ENCODE data around the gene WDFY3.

The WDFY3 gene

DNA sequence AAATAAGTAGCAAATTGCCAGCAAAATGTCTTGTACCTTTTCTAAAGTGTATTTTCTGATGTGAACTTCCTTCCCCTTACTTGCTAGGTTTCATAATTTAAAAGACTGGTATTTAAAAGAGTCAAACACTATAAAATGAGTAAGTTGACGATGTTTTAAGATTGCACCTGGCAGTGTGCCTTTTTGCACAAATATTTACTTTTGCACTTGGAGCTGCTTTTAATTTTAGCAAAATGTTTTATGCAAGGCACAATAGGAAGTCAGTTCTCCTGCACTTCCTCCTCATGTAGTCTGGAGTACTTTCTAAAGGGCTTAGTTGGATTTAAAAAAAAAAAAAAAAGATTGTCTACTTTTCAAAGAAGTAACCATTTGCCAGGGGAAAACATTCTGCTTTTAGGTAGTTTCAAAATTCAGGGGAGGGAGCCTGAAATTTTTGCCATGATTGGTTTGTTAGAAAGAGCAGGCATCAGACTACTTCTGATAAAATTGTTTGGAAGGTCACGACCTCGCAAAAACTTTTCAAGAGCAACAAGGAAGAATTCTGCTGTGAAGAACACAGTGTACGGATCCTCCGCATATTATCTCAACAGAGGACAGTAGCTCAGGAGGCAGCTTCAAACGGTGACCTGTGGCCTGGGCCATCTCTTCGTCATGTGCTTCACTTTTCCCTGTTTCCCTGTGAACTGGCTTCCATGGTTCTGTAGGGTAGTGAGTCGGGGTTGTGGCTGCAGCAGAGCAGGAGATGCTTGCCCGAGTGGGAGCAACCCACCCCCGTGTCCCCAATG is 317.4 kb downstream of the WDFY3 start:
- DNase-seq (ENCODE audit: low spot score) = no peak
- no peaks in the 10 kb centered on the region for H3K36me3 Mint-ChIP-seq (ENCODE audit: low read depth)
- no peak overlapping the region for H3K27ac Mint-ChIP-seq
- H3K27me3 Mint-ChIP-seq (ENCODE audit: low read depth) = no peaks in the 10 kb centered on the region
- no peaks in the 10 kb centered on the region for H3K4me1 Mint-ChIP-seq (ENCODE audit: low read depth)
- H3K9me3 Mint-ChIP-seq = no peaks in the 10 kb centered on the region
- H3K4me3 Mint-ChIP-seq = no peak overlapping the region

DNA sequence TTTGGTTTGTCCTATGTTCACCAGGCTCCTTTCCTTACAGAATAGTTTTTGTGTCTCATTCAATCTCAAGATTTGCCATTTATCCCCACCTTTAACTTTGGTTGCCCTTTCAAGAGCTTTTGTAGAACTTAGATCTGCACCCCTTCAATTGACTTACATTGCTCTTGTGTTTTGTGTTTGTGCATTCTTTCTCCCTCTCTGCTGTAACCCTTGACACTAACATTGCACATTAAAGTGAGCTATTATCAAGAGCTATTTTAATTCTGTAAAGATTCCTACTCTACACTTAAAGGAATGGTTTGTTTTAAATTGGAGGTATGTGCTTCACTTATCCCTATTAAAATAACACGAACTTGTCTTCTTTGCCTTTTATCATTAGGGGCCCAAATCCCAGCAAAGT is 318.3 kb downstream of the WDFY3 start:
- no peak for DNase-seq (ENCODE audit: low spot score)
- Mint-ChIP-seq H3K4me3 (no peak overlapping the region), H3K4me1 (ENCODE audit: low read depth) (no peaks in the 10 kb centered on the region)

DNA sequence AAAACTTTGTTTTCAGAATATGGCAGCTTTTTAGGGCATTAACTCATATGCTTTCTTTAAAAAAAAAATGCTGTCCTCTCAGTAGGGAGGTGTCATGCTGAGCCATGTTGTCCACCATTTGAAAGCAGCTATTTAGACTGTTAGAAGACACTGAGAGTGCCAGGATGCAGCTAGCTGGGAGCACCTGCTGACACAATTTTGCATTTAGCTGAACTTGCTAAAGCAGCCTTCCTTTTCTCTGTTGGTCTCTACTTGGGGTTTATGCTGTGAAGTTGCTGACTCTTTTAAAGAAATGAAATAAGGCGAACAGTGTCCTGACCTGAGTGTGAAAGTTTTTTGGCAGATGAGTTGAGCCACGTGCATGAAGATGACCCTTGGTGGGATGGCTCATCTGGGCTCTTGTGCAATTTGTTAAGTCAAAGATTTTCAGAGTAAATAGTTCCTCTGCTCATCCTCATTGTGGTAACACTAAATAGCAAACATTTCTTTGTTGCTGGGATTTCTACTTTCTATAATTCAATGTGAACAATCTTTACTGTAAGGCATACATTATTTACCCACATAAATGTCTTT is 319.1 kb downstream of the WDFY3 start:
- no peaks in the 10 kb centered on the region for H3K27me3 Mint-ChIP-seq (ENCODE audit: low read depth)
- no peak for DNase-seq (ENCODE audit: low spot score)
- H3K36me3 Mint-ChIP-seq (ENCODE audit: low read depth) = no peaks in the 10 kb centered on the region
- no peak overlapping the region for H3K27ac Mint-ChIP-seq
- no peaks in the 10 kb centered on the region for H3K4me1 Mint-ChIP-seq (ENCODE audit: low read depth)
- H3K9me3 Mint-ChIP-seq = no peaks in the 10 kb centered on the region
- H3K4me3 Mint-ChIP-seq = no peak overlapping the region

More for the DNA sequence above, 318.3 kb downstream of the WDFY3 start:
- Mint-ChIP-seq H3K36me3 (ENCODE audit: low read depth) (no peaks in the 10 kb centered on the region), H3K27ac (no peak overlapping the region), H3K27me3 (ENCODE audit: low read depth) (no peaks in the 10 kb centered on the region), H3K9me3 (no peaks in the 10 kb centered on the region)

DNA sequence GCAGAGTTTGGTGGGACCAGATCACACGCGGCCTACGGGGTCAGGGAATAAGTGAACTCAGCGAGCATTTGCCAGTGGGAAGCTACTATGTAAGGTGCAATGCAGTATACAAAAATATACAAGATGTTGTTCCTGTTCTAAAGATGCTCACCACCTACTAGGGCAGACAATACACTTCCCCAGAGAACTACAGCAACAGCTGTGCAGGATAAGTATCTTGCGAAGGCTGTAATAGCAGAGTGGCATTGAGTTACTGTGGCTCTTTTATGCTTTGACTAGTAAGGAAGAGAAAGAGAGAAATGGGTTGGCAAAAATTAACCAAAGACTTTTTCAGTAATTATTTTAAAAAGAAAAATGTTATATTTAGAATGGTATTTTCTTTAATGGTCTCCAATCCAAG is 322.4 kb downstream of the WDFY3 start:
- DNase-seq (ENCODE audit: low spot score) = no peak
- Mint-ChIP-seq H3K27ac (no peak overlapping the region), H3K36me3 (ENCODE audit: low read depth) (no peaks in the 10 kb centered on the region), H3K4me1 (ENCODE audit: low read depth) (no peaks in the 10 kb centered on the region), H3K4me3 (no peak overlapping the region), H3K9me3 (no peaks in the 10 kb centered on the region), H3K27me3 (ENCODE audit: low read depth) (no peaks in the 10 kb centered on the region)

DNA sequence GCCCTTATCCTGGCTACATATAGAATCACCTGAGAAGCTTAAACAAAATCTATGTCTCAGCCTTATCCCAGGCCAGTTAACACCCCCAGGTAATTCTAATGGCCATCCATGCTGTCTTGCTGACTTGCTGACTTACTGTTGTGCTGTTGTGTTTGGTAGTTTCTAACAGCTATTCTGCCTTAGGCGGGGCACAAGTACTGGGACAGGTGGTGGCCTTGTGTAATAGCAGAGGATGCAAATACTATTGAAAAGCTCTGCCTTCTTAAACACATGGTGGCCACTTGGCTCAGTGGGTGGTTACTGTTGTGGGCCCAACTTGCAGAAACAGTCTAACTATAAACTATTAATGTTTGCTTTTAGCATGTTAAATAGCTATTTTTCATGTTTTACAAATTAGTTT is 327.3 kb downstream of the WDFY3 start:
- Mint-ChIP-seq H3K27me3 (ENCODE audit: low read depth) (no peaks in the 10 kb centered on the region), H3K27ac (no peak overlapping the region), H3K4me1 (ENCODE audit: low read depth) (no peaks in the 10 kb centered on the region), H3K4me3 (no peak overlapping the region), H3K36me3 (ENCODE audit: low read depth) (no peaks in the 10 kb centered on the region), H3K9me3 (no peaks in the 10 kb centered on the region)
- no peak for DNase-seq (ENCODE audit: low spot score)

DNA sequence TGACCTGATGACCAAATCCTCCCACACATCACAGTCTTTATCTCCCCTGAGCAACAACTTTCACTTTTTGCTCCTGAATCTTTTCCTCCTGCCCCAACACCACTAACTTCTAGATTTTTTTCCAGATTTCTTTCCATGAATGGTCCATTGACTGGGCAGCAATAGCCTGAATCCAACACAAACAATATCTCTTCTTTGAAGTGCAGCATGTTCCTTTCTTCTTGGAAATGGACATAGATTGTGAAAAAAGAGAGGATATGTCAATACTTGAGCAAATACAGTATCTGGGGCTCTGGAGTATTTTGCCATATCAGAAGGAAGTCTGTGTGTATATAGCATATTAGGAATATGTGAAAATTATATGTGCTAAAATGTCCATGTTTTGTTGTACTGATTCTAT is 328.4 kb downstream of the WDFY3 start:
- Mint-ChIP-seq H3K27me3 (ENCODE audit: low read depth) (no peaks in the 10 kb centered on the region), H3K27ac (no peak overlapping the region), H3K36me3 (ENCODE audit: low read depth) (no peaks in the 10 kb centered on the region), H3K4me3 (no peak overlapping the region), H3K4me1 (ENCODE audit: low read depth) (no peaks in the 10 kb centered on the region), H3K9me3 (no peaks in the 10 kb centered on the region)
- DNase-seq (ENCODE audit: low spot score) = no peak

DNA sequence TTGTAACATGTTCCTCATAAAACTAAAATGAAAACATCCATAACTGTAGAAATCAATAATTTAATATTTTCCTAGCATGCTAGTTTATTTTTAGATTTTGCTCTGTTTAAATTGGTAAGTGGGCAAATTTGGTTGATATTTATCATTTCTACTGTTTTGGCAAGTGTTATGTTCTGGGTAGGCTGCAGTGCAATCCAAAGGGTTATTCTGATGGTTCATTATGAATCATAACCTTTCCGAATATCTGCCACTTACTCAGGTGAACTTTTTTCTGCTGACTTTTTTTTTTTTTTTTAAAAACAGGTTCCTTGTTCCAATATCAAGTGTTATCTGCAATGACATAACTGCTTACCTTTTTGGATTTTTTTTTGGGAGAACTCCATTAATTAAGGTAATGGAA is 331.5 kb downstream of the WDFY3 start:
- H3K4me3 Mint-ChIP-seq = no peak overlapping the region

DNA sequence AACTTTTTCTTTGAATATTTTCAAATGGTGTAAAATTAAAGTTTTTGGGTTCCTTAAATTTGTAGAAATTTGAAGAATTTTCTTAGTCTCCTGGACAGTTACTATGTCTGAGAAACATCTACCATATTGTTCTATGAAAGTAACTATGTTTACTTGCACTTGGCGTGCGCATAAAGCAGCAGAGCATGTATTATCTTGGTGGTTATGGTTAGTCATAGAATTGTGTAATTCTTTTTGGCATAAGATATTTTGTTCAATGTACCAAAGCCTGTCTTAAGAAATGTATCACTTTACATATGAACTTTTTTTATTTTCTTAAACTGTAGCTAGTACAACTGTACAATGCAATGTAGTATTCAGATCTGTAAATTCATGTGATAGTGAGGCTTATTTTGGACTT is 334.4 kb downstream of the WDFY3 start:
- Mint-ChIP-seq H3K27ac (no peak overlapping the region), H3K27me3 (ENCODE audit: low read depth) (no peaks in the 10 kb centered on the region), H3K36me3 (ENCODE audit: low read depth) (no peaks in the 10 kb centered on the region), H3K4me1 (ENCODE audit: low read depth) (no peaks in the 10 kb centered on the region), H3K4me3 (no peak overlapping the region), H3K9me3 (no peaks in the 10 kb centered on the region)
- DNase-seq (ENCODE audit: low spot score) = no peak

More for the DNA sequence above, 331.5 kb downstream of the WDFY3 start:
- no peak overlapping the region for H3K27ac Mint-ChIP-seq
- DNase-seq (ENCODE audit: low spot score) = no peak
- no peaks in the 10 kb centered on the region for H3K36me3 Mint-ChIP-seq (ENCODE audit: low read depth)
- H3K4me1 Mint-ChIP-seq (ENCODE audit: low read depth) = no peaks in the 10 kb centered on the region
- no peaks in the 10 kb centered on the region for H3K9me3 Mint-ChIP-seq
- H3K27me3 Mint-ChIP-seq (ENCODE audit: low read depth) = no peaks in the 10 kb centered on the region

DNA sequence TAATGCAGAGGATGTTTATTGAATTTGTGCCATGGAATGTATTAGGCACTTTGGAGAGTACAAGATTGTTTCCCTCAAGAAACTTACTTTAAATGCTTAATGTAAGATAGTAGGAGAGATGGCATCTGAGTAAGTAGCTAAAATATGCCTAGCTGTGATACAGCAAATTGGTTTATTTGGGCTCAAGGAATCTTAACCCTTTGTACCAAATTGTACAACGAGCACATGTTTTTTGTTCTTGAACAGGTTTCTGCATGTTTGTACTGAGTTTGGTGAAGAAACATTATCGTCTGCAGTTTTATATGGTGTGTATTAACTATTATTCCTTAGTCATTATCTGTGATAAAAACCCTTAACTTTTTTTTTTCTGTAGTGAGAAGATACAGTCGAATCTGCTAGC is 334.9 kb downstream of the WDFY3 start:
- DNase-seq (ENCODE audit: low spot score) = no peak
- H3K27me3 Mint-ChIP-seq (ENCODE audit: low read depth) = no peaks in the 10 kb centered on the region

DNA sequence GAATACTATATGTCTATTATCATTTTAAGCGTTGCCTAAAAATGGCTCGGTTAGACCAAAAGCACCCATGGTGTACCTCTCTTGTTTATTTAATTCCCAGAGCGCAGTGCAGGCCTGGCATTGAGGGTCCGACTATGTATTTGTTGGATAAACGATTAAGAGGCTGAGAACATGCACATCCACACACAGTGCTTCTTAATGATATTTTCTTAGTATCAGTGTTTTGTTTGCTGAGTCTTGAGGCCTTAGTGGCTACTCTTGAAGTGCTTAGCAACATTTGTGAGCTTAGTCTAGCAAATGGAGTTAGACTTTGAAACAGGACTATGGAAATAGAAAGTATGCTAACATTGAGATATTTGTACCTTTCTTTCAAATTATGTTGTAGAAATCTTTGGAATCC is 339.8 kb downstream of the WDFY3 start:
- Mint-ChIP-seq H3K9me3 (no peaks in the 10 kb centered on the region), H3K27ac (no peak overlapping the region), H3K4me3 (no peak overlapping the region), H3K27me3 (ENCODE audit: low read depth) (no peaks in the 10 kb centered on the region), H3K36me3 (ENCODE audit: low read depth) (no peaks in the 10 kb centered on the region), H3K4me1 (ENCODE audit: low read depth) (no peaks in the 10 kb centered on the region)
- DNase-seq (ENCODE audit: low spot score) = no peak

More for the DNA sequence above, 334.9 kb downstream of the WDFY3 start:
- Mint-ChIP-seq H3K9me3 (no peaks in the 10 kb centered on the region), H3K27ac (no peak overlapping the region), H3K36me3 (ENCODE audit: low read depth) (no peaks in the 10 kb centered on the region), H3K4me1 (ENCODE audit: low read depth) (no peaks in the 10 kb centered on the region), H3K4me3 (no peak overlapping the region)

DNA sequence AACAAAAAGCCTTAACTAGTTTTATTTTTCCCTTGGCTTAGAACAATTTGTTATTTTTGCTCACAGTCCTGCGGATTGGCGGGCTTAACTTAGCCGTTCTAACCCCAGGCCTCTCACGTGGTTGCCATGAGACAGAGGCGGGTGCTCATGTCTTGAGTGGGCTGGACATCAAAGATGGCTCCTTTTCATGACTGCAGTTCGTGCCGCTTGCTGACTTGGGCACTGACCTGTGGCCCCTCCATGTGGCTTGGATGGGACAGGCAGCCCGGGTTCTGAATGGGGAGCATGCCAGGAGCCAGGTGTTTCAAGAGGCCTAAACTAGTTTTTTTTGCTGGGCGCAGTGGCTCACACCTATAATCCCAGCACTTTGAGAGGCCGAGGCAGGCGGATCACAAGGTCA is 342.8 kb downstream of the WDFY3 start:
- Mint-ChIP-seq H3K36me3 (ENCODE audit: low read depth) (no peaks in the 10 kb centered on the region), H3K27ac (no peak overlapping the region), H3K27me3 (ENCODE audit: low read depth) (no peaks in the 10 kb centered on the region), H3K4me1 (ENCODE audit: low read depth) (no peaks in the 10 kb centered on the region), H3K4me3 (no peak overlapping the region), H3K9me3 (no peaks in the 10 kb centered on the region)
- no peak for DNase-seq (ENCODE audit: low spot score)

DNA sequence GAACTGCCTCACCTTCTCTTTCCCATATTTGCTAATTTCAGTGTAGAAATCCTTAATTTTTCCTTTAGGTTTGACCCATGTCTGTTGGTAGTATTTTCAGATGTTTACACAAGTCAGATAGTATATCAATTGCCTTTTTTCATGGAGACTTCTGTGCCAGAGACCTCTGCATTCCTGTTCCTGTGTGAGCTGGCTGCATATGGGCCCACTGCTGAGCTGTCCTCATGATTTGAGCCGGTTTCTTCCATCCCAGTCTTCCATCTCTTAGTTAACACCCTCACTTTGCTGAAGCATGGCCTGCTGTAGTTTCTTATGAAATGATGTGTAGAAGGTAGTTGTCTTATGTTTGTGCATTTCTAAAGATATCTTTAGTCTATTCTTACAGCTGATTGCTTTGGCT is 343.5 kb downstream of the WDFY3 start:
- H3K27me3 Mint-ChIP-seq (ENCODE audit: low read depth) = no peaks in the 10 kb centered on the region
- H3K36me3 Mint-ChIP-seq (ENCODE audit: low read depth) = no peaks in the 10 kb centered on the region
- H3K9me3 Mint-ChIP-seq = no peaks in the 10 kb centered on the region
- no peak overlapping the region for H3K4me3 Mint-ChIP-seq
- no peak for DNase-seq (ENCODE audit: low spot score)
- no peaks in the 10 kb centered on the region for H3K4me1 Mint-ChIP-seq (ENCODE audit: low read depth)
- no peak overlapping the region for H3K27ac Mint-ChIP-seq
